NK-92 treated with Interleukin-12 subunit alpha and Interleukin-12 subunit beta, amount 100 ng/mL, for 24 hours (cell line): ENCODE results near the gene PKD1.
"Not testable (repeated sequence)": the region's sequence is repeated elsewhere in the genome, so short reads cannot be mapped to it uniquely, and the experiment has no call there.

ENCODE experiments used
- DNase-seq: peaks from one replicate; lab custom pipeline; 2025; lab: John Stamatoyannopoulos, UW

PKD1 gene

GRCh38 chr16:2107121-2107790 lies 28.4 kb downstream of the PKD1 start:
- not testable (repeated sequence) for DNase-seq

DNA sequence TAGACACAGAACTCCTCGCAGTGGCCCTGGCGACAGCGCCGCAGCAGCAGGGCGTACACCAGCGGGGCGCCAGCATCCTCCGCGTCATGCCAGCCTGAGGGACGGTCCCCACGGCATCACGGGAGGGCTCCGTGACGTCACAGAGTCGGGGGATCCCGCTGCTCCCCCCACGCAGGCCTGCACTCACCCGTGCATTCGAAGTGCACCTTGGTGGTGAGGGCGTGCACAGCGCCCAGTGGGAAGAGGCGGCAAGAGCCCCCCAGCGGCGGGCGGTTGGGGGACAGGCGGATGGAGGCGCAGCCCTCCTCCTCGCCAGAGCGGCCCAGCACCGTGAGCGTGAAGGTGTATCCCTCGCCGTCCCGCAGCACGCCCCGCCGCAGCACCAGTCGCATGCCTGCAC lies 29.5 kb downstream of the PKD1 start:
- not testable (repeated sequence) for DNase-seq

DNA sequence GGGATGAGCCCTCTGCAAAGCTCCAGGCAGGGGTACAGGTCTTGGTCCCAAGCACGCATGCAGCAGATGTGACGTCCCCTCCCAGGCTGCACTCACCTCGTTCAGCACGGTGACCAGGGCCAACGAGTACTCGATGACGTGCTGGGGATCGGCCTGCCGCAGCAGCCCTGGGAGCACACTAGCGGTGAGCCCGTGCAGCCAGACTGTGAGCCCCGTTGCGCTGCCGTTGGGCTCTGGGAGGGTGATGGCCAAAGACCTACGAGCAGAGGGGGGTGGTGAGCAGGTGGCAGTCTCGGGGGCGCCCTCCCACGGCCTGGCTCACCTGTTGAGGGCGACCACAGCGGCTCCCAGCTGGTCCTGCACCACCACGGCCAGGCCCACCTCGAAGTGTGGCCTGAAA lies 29.9 kb downstream of the PKD1 start:
- DNase-seq, result not testable (repeated sequence)

DNA sequence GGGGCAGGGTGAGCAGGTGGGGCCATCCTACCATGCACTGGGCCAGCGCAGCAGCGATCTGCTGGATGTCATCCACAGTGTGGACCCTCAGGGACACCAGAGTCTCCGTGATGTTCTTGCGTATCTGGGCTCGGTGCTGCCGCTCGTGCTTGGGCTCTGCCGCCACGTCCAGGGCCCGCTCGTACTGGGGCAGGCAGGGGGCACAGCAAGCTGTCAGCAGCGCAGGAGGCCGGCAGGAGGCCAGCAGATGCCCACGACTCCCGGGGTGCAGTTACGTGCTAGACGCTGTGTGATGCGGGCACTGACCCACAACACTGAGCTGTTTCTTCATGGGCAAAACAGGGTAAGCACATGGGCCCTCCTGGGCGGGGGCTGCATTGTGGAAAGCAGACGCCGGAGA lies 30.4 kb downstream of the PKD1 start:
- DNase-seq, result not testable (repeated sequence)

DNA sequence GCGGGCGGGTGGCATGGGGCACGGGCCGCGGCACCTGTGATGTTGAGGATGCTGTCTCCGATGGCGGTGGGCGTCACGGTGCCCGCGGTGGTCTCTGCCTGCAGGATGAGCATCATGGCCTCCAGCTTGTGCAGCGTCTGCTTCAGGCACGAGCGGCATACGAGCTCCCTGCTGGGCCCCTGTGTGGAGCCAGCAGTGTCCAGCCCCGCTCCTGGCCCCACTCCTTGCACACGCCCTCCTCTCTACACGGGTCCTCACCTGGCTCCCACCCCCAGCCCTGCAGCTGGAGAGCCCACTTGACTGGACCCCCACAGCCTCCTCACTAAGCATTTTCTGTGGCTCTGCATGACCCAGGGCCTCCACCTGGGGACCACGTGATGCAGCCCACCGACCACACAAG lies 31.2 kb downstream of the PKD1 start:
- DNase-seq, result not testable (repeated sequence)

DNA sequence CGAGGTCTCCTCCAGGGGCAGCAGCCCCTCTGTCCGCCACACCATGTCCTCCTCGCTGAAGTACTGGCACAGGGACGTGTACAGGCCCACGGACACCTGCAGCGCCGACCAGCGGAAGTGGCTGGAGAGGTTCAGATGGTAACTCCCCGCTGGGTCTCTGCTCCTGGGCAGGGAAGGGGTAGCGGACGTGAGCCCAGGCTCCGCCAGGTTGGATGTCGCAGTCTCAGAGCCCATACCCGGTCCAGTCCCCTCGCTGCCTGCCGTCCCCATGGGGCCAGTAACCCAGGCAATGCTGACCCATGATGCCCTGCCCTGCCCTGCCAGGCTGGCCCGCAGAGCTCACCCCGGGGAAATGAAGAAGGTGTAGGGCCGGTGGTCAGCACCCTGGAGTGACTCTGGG lies 33.2 kb downstream of the PKD1 start:
- DNase-seq, result no peak

- DNase-seq, result not testable (repeated sequence)
These were observed 34.1 kb downstream of the PKD1 start for GRCh38 chr16:2101581-2101980.

GRCh38 chr16:2097689-2098088 lies 38.0 kb downstream of the PKD1 start:
- DNase-seq, result not testable (repeated sequence)

DNA sequence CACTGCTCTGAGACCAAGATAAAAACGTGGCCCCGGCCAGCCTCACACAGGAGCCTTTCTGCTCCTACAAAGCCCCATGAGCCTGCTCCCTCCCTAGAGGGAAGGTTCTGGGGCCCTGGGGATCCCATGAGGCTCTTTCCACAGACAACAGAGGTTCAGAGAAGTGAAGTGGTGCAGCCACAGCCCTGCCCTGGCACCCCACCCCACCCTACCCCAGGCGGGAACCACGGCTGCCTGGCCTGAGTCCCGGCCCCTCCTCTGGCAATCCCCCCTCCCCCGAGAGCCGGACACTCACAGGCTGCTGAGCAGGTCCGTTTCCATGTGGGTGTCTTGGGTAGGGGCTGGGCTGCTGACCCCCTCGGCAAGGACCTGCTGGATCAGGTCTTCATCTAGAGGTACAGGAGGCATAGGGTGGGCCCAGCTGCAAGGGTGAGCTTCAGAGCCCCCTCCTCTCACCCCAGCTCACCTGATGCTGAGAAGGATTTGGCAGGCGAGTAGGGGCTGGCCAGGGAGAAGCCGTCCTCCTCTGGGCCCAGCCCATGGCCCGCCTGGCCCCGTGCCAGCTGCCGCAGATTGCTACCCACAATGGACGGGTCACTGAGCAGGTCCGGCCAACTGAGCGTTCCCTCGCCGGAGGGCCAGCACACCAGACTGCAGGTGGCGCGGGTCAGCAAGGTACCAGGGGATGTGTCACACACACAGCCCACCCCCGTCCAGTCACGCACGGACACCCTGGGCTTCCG lies 38.7 kb downstream of the PKD1 start:
- no peak for DNase-seq

DNA sequence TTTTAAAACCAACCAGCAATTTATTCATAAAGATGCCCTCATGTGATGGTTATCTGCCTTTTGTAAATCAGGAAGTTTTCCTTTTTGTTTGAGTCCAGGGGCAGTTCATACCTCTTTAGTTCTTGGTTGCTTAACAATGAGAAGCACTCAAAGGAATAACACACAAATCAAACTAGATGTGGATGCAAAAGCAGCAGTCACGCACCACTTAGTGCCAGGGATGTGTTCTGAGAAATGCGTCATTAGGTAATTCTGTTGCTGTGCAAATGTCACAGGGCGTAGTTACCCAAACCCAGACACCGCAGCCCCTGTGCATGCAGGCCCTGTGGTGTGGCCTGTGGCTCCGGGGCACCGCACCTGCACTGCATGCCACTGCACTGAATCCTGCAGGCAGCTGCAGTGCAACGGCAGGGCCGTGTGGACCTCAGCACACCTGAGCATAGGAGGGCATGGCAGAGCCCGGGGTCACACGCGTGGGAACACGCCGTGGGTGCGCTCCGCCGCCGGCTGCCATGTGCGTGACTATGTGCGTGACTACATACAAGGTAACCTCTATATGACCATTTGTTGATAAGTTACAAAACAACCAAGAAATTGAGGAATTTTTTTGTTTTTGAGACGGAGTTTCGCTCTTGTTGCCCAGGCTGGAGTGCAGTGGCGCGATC lies 39.6 kb downstream of the PKD1 start:
- no peak for DNase-seq

- no peak for DNase-seq
These were observed 40.3 kb downstream of the PKD1 start for GRCh38 chr16:2095315-2095853.

DNA sequence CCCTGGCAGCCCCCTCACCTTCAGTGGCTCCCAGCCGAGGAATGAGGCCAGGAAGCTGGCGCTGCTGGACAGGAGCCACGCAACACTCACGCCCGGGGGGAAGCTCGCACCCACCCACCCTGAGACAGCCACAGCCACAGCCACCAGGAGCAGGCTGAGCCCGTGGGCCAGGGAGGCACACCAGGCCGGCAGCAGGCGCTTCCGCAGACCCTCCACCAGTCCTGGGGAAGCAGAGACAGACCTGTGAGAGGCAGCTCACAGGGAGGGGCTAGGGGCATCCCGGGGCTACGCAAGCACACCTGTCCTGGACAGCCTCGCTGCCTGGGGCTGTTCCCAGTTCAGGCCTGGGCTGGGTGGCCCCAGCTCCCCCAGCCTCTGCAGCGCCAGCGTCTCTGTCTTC lies 41.9 kb downstream of the PKD1 start:
- no peak for DNase-seq

- DNase-seq, result no peak
These were observed 42.8 kb downstream of the PKD1 start for GRCh38 chr16:2092866-2093265.

GRCh38 chr16:2092256-2092620 lies 43.5 kb downstream of the PKD1 start:
- DNase-seq, result no peak

GRCh38 chr16:2091547-2092255 lies 44.0 kb downstream of the PKD1 start:
- no peak for DNase-seq

GRCh38 chr16:2090777-2091546 lies 44.7 kb downstream of the PKD1 start:
- DNase-seq, result no peak

GRCh38 chr16:2090481-2090776 lies 45.3 kb downstream of the PKD1 start:
- no peak for DNase-seq

DNA sequence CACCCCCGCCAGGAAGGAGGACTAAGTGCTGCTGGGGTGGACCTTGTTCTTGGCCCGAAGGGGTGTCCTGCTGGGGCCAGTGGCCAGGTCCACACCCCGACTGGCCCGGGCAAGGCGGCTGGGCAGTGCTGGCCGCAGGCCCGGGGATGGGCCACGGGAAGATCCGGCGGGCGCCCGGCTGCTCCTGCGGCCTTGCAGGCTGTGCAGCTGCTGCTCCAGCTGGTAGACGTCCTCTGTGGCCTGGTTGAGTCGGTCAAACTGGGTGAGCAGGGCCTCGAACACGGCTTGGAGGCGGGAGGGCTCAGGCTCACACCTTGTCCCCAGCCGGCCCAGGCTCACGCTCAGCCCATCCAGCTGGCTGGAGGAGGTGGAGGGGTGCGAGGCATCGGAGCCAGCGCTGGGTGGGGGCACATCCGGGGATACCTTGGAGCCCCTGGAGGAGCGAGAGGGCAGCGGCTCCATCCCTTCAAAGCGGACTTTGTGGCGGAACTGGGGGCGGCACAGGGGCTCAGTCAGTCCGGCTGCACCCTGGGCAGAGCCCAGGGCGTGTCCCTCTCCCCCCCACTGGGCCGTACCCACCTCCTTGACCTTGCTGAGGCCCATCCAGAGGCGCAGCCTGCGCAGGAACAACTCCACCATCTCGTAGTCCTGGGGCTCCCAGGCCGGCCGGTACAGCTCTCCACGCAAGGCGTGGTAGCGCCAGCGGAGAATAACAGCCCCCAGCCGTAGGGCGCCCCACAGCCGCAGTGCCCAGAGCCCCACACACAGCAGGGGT lies 45.8 kb downstream of the PKD1 start:
- no peak for DNase-seq

DNA sequence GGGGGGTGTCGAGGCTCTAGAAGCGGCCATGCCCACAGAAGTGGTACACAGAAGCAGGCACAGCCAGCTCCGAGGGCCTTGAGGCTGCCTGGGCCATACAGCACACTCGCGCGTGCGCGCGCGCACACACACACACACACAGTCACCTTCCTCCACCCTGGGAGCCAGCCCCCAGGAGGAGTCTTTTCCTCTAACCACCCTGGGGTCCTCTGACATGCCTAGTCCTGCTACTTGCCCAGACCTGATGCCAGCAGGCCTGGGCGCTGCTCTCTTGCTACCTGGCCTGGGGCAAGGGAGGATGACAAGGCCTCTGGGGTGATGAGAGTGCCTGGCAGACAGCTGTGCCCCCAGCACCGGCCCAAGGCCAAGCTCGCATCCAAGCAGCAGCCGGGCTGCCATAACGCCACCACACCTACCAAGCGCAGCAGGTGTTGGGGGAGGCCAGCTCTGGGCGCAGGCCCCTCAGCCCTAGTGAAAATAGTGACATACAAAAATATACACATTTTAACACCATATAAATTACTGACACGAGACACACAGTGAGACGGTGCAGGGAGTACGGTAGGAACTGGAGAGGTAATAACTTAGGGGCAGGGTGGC lies 46.8 kb downstream of the PKD1 start:
- DNase-seq, result no peak
